ENCODE data around the gene PXMP4. TPM values are rescaled to one million over a fixed set of nuclear protein-coding genes. Genes with fewer than 3 reads are reported as not detected.

PXMP4 gene
- total RNA-seq, 1 experiment from 2014 or later: 12.0 TPM

- in situ Hi-C loops (cut with HindIII; ENCODE audit: low pct_unique_long_range_greater_than_20kb, low sequenced_read_pairs) (no loop called here), intact Hi-C loops (cut with micrococcal nuclease; ENCODE audit: unreplicated experiment) (no loop called here)
- no peak overlapping the region for H3K27ac ChIP-seq (ENCODE audit: low read length)
- POLR2A ChIA-PET: no interaction called here
- H3K4me3 ChIP-seq (ENCODE audit: low read depth in 2 of 2, low read length in 2 of 2): no peak overlapping the region
- no TSS peak for BruUV-seq (replicated peaks)
- H3K27me3 ChIP-seq (ENCODE audit: control insufficient read depth, insufficient read depth, low read length): no peaks in the 10 kb centered on the region
- ATAC-seq (no peak), DNase-seq (ENCODE audit: low read depth, low spot score) (no peak)
- no peaks in the 10 kb centered on the region for H3K9me3 ChIP-seq (ENCODE audit: control insufficient read depth, insufficient read depth, low read depth, low read length)
- peaks cover 6% of the 10 kb centered on the region for H3K4me1 ChIP-seq (ENCODE audit: control insufficient read depth, insufficient read depth, low read length)
- no peak for TF ChIP-seq POLR2AphosphoS5 (IDR thresholded peaks at IDR 0.05; ENCODE audit: low read depth, low read length)
- no peak for TF ChIP-seq SIN3A (IDR thresholded peaks at IDR 0.05; ENCODE audit: borderline replicate concordance, insufficient read depth, low read depth, low read length)
- TF ChIP-seq CTCF (IDR thresholded peaks at IDR 0.05): no peak
- no peak for TF ChIP-seq TCF7L2 (IDR thresholded peaks at IDR 0.05; ENCODE audit: low read depth, low read length)
- TF ChIP-seq, protein P1, sequence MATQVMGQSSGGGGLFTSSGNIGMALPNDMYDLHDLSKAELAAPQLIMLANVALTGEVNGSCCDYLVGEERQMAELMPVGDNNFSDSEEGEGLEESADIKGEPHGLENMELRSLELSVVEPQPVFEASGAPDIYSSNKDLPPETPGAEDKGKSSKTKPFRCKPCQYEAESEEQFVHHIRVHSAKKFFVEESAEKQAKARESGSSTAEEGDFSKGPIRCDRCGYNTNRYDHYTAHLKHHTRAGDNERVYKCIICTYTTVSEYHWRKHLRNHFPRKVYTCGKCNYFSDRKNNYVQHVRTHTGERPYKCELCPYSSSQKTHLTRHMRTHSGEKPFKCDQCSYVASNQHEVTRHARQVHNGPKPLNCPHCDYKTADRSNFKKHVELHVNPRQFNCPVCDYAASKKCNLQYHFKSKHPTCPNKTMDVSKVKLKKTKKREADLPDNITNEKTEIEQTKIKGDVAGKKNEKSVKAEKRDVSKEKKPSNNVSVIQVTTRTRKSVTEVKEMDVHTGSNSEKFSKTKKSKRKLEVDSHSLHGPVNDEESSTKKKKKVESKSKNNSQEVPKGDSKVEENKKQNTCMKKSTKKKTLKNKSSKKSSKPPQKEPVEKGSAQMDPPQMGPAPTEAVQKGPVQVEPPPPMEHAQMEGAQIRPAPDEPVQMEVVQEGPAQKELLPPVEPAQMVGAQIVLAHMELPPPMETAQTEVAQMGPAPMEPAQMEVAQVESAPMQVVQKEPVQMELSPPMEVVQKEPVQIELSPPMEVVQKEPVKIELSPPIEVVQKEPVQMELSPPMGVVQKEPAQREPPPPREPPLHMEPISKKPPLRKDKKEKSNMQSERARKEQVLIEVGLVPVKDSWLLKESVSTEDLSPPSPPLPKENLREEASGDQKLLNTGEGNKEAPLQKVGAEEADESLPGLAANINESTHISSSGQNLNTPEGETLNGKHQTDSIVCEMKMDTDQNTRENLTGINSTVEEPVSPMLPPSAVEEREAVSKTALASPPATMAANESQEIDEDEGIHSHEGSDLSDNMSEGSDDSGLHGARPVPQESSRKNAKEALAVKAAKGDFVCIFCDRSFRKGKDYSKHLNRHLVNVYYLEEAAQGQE (IDR thresholded peaks at IDR 0.05; ENCODE audit: insufficient read depth in 1 of 2, low read depth in 2 of 2, low read length in 1 of 2): no peak
- H3K36me3 ChIP-seq (ENCODE audit: control insufficient read depth, insufficient read depth, low read length): no peaks in the 10 kb centered on the region
- CTCF ChIA-PET: no interaction called here
Measured at GRCh38 chr20:33689493-33689892, 30.6 kb downstream of the PXMP4 start.

DNA sequence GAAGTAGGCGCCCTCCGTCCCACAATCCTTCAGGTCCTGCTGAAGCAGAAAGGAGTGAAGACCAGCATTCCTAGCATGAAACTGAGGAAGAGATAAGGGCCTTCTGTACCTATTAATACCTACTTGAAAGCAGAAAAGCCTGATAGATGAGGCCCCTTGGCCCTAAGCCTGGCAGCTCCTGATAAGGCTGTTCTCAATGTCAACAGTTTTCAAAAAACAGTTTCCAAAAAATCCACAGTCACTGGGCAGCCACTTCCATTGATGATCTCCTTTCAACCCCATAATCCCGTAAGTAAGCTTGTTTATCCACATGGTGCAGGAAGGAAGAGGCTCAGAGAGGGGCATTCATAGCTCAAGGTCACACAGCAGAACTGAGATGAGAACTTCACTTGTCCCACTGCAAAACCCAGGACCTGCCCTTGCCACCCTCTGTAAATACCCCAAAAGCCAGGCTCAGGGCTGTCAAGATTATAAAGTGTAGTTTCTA lies 31.1 kb downstream of the PXMP4 start:
- Histone ChIP-seq H3K36me3 (ENCODE audit: control insufficient read depth, insufficient read depth, low read length) (no peaks in the 10 kb centered on the region), H3K9me3 (ENCODE audit: control insufficient read depth, insufficient read depth, low read depth, low read length) (no peaks in the 10 kb centered on the region), H3K27ac (ENCODE audit: low read length) (no peak overlapping the region), H3K4me1 (ENCODE audit: control insufficient read depth, insufficient read depth, low read length) (peaks cover 6% of the 10 kb centered on the region), H3K4me3 (ENCODE audit: low read depth in 2 of 2, low read length in 2 of 2) (no peak overlapping the region), H3K27me3 (ENCODE audit: control insufficient read depth, insufficient read depth, low read length) (no peaks in the 10 kb centered on the region)
- CTCF ChIA-PET: no interaction called here
- intact Hi-C loops (cut with micrococcal nuclease; ENCODE audit: unreplicated experiment) (no loop called here), in situ Hi-C loops (cut with HindIII; ENCODE audit: low pct_unique_long_range_greater_than_20kb, low sequenced_read_pairs) (no loop called here)
- TF ChIP-seq CTCF (IDR thresholded peaks at IDR 0.05) (no peak), TCF7L2 (IDR thresholded peaks at IDR 0.05; ENCODE audit: low read depth, low read length) (no peak), POLR2AphosphoS5 (IDR thresholded peaks at IDR 0.05; ENCODE audit: low read depth, low read length) (no peak), SIN3A (IDR thresholded peaks at IDR 0.05; ENCODE audit: borderline replicate concordance, insufficient read depth, low read depth, low read length) (no peak)
- TF ChIP-seq, protein P1 (IDR thresholded peaks at IDR 0.05; ENCODE audit: insufficient read depth in 1 of 2, low read depth in 2 of 2, low read length in 1 of 2): no peak
- ATAC-seq: no peak
- no peak for DNase-seq (ENCODE audit: low read depth, low spot score)
- POLR2A ChIA-PET: no interaction called here
- no TSS peak for BruUV-seq (replicated peaks)
